GM21576 (cell line): ENCODE results near the gene TBL1X.
"Not testable (repeated sequence)": the region's sequence is repeated elsewhere in the genome, so short reads cannot be mapped to it uniquely, and the experiment has no call there.

ENCODE experiments used
- ATAC-seq: cut with Tn5 transposase; IDR thresholded peaks from one replicate; pipeline ENCODE4 v1.9.1; 2021; ENCODE audit warnings: mild to moderate bottlenecking, moderate library complexity; ENCODE audit not compliant: unreplicated experiment

TBL1X gene

DNA sequence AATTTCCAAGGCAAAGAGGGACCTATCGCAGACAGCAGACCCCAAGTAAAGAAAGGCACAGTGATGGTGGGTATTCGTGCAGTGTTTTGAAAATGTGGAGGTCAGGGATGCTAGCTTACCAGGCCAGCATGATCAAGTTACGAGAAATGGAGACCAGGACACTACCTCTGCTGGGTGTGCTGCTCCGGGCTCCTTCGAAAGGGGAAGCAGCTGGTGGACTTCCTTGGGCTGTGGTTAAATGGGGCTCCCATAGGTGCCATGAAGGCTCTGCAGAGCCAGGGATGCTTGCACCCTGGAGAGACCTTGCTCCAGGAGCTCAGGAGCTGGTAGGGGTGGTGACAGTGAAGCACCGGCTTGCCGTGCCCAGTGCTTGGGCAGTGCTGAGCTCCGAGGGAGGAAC, 68.8 kb downstream of the TBL1X start:
- ATAC-seq: no peak

DNA sequence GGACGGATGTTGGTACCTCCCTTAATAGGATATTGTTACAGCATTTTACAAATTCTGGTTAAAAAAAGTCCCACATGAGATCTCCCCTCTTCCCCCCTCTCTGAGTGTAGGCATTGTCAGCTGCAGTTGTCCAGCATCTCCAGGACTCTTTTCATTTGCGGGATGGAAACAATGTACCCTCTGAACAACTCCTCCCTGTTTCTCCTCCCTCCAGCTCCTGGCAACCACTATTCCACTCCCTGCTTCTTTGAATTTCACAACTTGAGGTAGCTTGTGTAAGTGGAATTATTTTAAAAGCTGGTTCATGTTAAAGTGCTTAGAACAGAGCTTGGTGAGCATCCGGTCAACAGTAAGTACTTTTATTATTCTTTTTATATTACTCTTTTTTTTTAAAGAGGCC, 69.8 kb downstream of the TBL1X start:
- no peak for ATAC-seq

DNA sequence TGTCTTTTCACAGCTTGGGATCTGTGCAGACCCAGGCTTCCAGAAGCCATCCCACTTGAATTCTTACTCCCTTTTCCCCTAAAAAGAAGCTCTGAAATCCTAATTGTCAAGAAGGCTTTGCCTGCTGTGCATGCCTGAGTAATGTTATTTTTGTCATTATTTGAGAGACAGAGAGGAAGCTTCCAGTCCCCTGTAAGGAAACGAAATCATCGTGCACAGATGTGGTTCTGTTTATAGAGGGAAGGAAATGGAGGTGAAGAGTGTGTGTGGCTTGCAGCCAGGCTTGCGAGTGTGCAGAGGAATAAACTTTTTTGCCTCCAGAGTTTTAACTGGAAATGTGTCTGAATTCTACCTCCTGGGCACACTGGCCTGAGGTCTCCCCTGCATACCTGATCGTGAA, 70.2 kb downstream of the TBL1X start:
- no peak for ATAC-seq

DNA sequence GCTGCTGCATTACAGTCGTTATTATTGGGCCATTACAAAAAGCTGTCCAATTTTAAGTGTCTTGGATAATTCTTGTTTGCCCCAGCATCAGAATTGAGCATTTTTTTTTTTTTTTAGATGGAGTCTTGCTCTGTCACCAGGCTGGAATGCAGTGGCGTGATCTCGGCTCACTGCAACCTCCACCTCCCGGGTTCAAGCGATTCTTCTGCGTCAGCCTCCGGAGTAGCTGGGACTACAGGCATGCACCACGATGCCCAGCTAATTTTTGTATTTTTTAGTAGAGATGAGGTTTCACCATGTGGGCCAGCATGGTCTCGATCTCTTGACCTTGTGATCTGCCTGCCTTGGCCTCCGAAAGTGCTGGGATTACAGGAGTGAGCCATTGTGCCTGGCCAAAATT, 71.3 kb downstream of the TBL1X start:
- not testable (repeated sequence) for ATAC-seq

DNA sequence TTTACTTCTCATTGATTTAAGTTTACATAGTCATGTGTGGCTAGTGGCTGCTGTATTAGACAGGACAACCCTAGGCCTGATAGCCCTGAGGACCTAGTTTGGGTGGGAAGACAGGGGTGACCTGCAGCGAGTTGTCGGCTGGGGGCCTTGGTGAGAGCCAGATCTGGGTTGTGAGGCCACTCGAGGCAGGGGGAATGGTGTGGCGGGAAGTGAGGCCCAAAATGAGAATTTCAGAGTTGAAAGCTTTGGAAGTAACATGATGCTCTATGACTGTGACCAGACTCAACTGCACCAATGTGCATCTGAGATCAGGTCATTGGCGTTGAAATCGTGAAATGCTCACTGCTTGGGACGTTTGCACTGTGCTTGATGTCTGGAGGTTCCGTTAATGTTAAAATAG, 72.9 kb downstream of the TBL1X start:
- no peak for ATAC-seq

DNA sequence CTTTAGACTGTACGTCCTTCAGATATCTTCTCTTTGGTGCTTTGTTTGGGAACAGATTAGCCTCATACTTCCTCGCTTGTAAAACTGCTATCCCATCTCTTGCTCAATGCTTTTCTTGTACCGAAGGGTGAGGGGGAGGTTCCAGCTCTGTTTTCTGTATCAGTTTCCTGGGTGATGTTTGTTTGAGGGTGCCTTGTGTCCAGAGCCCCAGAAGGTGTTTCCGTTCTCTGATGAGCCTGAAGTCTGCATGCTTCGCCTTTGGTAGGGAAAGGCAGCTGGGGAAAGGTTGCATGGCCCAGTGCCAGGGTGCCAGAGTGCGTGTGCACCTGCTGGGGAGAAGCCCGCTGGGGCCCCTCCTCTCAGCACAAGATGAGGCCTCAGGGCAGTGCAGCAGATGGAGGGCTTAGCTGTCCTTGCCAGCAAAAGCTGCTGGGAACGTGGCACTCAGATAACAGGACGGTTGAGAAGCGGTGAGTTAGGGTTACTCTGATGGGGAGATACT, 73.7 kb downstream of the TBL1X start:
- no peak for ATAC-seq

DNA sequence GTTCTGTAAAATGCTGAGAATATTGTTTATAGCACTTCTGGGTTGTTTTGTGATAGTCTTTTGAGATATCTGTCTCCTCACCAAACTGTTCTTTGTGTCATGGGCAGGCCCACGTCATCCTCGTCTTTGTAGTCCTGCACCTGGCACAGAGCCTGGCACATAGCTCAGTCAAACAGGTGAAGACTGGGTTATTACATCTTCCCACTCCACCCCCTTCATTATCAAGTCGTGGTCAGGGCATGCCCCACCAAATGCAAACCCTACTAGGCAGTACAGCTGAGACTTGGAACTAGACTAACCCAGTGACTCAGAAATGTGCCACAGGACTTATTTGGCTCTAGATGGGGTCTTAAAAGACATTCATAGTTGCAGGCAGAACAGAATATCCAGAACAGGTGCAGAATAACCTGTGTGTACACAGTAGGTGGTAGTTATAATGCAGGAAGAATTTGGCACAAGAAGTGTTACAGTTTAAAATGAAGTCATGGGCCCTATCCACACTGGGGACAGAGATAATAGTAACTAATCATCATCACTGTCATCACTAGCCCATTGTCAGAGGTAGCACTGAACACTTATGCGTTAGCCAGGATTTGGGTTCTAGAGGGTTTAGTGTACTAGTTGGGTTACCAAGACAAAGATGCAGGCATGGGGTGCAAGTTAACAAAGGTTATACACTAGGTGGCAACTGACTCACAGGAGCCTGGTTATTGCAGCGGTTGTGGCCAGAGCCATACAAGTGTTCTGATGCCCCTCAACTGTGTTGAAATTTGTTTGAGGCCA, 74.9 kb downstream of the TBL1X start:
- no peak for ATAC-seq

DNA sequence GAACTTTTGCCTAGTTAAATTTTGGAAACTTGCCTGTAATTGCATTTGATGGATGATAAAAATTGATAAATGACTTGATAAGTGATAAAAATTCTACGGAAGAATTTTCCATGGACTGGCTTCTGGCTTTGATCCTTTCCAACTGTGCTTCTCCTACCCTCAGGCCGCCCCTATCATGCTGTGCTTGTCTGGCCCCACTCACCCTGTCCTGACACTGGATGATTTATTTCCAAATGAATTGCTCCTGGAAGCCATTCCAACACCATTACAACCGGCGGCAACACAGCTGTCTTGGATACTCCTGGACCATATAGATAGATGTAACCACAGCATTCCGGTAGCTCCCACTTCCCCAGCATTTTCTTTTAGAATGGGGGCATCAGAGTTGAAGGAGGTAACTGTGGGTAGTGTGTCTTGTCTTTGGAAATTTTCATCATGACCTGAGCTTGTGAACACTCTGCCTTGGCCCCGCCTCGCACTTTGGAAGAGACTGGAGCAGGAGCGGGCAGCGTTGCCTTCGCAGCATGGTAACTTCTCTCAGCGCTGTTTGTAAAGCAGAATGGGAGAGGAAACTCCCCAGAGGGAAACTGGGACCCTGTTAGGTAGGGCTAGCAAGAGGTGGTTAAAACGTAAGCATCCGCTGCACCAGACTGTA, 77.4 kb downstream of the TBL1X start:
- ATAC-seq: no peak

DNA sequence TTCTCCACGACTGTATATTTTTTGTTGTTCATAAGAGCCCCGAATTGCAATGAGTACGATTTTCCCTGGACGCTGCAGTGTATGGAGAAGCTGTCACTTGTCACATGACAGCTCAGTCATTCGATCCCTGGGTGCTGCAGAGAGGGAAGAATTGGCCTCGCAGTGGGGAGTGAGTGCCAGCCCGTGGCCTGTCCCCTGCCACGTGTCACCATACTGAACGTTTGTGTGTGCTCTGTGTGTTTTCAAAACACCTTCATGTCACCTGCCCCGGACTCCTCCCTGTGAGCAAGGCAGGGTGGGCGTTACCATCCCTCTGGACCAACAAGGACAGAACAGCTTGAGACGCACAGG, 77.9 kb downstream of the TBL1X start:
- no peak for ATAC-seq

DNA sequence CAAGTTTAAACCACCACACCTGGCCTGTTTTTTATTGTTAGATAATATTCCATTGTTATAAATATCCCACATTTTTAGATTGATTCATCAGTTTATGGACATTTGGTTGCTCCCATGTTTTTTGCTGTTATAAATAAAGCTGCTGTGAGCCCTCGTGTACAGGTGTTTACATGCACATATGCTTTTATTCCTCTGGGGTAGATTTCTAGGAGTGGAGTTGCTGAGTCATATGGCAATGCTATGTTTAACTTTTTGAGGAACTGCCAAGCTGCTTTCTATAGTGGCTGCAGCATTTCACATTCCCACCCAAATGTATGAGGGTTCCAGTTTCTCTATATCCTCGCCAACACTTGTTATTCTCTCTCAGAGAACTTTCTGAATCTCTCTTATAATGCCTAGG, 90.5 kb downstream of the TBL1X start:
- ATAC-seq: no peak

DNA sequence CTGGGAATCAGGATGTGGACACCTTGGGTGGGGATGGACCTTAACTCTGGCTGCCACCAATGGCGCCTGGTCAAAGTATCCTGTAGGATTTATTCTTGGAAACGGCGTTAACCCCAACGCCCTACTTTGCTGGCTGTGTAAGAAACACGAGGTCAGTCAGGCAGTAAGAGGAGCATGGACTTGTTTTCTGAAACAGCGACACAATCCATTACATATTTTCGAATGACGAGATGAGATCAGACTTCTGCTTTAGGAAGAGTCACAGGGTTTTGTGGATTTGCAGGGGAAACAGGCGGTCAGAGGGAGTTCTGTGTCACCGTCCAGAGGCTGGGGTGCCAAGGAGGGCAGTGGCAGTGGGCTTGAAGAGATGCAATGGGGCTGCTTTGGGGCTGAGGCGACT, 92.2 kb downstream of the TBL1X start:
- ATAC-seq: no peak

DNA sequence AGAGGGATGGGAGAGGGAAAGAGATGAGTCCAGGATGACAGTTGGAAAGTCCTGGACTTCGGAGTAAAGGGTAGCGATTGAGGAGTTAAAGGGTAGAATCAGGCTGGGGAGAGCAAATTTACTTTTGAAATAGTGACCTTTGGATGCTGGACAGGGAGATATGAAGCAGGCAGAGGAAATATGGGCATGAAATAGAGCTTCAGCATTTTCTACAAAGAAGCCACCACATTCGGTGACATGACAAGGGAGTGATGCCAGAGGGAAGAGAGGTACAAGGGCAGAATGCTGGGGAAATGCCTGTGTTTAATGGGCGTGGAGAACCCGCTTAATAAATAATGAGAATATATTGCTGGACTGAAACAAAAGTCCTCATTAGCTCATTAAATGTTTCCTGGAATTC, 92.7 kb downstream of the TBL1X start:
- ATAC-seq: no peak

DNA sequence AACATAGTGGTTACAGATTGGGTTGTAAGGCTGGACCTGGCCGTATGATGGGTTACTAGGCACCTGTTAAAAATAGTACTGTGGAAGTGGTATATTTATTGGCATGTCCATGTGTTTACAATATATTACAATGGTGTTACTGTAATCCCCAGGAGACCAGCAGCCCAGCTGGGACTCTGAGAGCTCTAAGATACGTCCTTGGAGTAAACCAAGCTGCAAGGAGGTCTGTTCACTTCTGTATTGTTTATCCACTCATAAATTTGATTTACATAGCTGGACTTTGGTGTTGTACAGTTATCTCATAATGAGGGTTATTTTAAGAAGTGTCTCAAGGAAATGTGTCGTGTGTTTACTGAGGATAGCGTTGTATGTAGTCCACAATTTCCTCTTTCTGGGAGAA, 93.8 kb downstream of the TBL1X start:
- no peak for ATAC-seq

DNA sequence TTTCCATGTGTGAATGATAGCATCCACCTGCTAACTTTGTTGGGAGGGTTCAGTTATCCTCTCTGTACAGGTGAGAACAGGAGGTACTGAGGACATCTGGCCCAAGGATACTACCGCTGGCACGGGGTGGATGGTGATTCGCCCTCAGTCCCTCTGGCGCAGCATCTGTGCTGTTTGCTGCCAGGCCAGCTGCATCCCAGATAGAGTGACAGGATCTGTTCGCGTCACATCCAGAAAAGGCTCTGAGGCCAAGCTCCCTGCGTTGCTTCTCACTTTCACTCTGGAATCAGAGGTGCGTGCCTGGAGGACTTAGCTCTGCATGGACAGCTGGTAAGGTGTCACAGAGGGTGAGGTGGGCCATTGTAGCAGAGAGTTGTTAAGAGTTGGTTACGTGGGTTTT, 95.4 kb downstream of the TBL1X start:
- ATAC-seq: no peak

DNA sequence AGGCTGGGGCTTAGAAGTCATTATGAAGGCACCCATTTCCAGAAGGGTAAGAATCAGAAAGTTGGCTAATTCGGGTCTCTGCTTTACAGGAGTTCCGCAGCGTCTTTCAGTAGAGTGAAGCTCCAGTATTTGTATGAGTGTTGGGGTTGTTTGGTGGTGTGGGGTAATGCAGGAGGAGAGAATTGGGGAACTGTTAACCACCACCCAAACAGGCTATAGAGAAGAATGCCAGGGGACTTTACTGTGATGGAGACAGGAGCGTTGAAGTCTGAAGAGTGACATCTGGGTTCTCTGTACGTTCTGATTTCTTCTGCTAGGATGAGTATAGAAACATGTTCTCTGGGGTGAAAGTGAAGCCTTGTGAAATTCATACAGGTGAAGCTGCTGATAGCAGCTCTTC, 96.3 kb downstream of the TBL1X start:
- ATAC-seq: no peak

DNA sequence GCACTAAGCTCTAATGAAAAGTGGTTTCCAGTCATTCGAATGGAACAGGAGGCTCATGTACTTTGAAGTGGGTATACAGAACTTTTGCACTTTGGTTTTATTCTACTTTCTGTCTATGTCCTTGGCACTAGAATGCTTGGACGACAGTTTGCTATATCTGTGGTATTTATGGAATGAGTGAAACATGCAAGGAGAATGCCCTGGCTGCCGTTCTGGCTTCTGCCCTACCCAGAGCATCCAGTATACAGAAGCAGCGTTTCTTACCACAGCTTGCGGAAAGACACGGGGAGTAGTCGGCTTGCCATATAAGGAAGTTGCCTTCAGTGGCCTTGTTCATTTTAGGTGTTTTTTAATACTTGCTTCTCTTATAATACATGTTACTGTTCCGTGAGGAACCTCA, 98.0 kb downstream of the TBL1X start:
- ATAC-seq: no peak

DNA sequence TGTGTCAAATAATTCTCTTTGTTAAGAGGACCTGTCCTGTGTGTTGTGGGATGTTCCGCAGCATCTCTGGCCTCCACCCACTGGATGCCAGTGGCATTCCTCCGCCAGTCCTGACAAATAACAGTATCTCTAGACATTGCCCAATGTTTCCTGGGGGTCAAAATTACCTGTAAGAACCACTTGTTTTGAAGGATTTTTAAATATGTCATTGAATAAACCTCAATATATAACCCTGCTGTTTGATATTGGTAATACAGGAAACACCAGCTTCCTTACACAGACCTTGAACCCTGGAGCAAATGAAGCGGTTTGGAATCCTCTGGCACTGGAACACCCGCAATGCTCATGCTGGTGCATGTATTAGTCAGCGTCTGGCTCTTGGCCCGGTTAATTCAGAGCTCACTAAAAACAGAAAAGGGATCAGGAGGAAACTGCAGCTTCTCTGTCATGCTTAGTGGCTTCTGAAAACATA, 101.3 kb downstream of the TBL1X start:
- no peak for ATAC-seq

DNA sequence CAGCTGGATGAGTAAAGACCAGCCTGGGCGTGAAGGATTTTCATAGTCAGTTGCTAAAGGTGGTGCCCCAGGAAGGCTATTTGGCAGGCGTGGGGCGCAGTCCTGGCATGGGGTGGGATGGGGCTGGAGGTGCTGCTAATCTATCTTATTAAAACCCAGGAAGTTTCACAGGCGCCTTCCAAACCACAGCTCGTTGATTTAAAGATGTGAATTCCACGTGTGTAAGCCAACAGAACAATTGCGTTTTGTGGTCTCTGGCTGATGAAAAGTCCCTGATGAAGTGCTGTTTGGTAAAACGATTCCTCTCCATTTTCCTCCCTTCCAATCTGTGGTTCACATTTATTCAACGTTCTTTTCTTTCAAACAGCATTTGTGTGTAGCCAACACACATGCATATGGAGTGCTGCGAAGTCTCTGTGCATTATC, 105.0 kb downstream of the TBL1X start:
- ATAC-seq: no peak

DNA sequence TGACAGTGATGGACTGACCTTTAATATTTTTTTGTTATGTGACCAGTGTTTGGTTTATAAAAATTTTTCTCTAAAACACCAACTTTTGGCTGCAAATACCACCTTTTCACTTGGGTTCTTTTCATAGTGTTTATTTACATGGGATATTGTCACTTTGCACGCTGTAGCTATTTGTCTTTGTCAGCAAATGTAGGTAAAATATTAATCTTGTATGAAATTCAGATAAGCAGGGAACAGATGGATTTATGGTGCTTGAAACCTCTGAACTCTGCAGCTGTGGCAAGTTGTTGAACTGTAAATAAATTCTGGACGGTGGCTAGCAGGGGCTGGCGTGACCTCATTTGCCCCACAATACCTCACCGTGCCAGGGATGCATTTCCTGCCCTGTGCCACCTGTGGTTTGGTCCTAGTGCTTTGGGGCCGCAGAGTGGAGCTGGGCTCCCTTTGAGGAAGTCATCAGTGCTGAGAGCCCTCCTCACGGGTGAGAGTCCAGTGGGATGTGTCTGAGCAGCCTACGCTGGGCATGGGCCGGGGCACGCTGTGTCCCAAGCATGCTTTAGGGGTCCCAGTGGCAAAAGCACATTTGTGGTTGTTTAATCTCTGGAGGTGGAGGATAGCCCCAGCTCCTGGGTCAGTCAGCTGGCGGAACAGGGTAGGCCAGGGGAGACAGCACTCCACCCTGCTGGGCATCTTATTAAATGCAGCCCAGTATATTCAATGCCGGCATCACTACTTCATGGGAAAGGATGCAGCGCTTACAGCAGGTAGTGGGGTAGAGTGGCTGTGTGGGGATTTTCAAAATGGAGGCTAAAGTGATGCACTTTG, 108.6 kb downstream of the TBL1X start:
- peak; percentile 22 for ATAC-seq

DNA sequence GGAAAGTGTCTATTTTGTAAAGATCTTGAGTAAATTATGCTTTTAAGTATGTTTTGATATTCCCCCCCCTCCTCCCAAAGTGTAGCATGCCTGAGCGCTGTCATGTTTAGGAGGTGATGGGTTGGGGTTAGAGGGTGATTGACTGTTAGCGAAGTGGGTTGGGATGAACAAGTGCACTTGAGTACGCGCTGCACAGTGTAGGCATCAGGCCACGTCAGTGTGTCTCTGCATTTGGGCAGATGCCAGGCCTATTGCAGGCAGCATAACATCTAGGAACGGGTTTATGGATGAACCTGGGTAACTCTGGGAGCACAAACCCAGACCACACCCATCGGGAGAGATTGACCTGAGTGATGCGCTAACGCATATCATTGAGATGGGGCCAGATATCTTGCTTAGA, 111.2 kb downstream of the TBL1X start:
- no peak for ATAC-seq

DNA sequence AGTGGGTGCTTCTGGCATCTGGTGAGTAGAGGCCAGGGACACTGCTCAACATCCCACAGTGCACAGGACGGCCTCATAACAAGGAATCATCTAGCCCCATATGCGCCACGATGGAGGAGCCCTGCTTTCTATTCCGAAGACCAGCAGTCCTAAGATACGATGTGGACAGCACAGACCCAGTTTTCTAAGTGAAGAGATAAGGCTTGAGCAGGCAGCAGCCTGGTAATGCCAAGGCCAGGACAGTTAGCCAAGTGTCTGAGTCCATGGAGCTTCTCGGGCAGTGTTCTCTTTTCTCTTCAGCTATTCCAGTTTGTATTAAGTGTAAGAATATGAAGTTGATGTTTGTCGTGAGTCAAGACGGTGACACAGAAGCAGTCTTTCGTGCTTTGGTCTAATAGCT, 112.7 kb downstream of the TBL1X start:
- ATAC-seq: no peak
